HepG2 (cell line): ENCODE measurements around the gene NMNAT3. TPM values are rescaled to one million over a fixed set of nuclear protein-coding genes. Genes with fewer than 3 reads are reported as not detected.

Source experiments
- ASH2L ChIP-seq: fragments of 300-600, 200-600 bp; sonication (generic); IDR thresholded peaks from 2 replicates; pipeline ENCODE4 v1.7.0; 2017; ENCODE audit warnings: low read depth, mild to moderate bottlenecking, moderate library complexity, mixed read lengths, low read length; ENCODE audit not compliant: insufficient read length
- EP300 ChIP-seq, 3 experiments: sonication (generic) in 1 of 3; formaldehyde crosslinking in 1 of 3; IDR thresholded peaks; 2 replicates each; pipeline versions ENCODE4 v1.5.1 to v1.6.1; 2011 to 2020; ENCODE audit warnings: low read depth in 2 of 3, low read length in 2 of 3, borderline replicate concordance in 1 of 3, improper control_type of control experiment in 1 of 3, mild to moderate bottlenecking in 1 of 3, missing genetic modification reagents in 1 of 3, moderate library complexity in 1 of 3
- FOSL2 ChIP-seq: sonication (generic); formaldehyde crosslinking; IDR thresholded peaks from 2 replicates; pipeline ENCODE4 v1.4.0; 2020; ENCODE audit warnings: missing genetic modification reagents
- GATAD2A ChIP-seq: IDR thresholded peaks from 2 replicates; pipeline ENCODE4 v1.6.1; 2016
- IRF2 ChIP-seq: IDR thresholded peaks from 2 replicates; pipeline ENCODE4 v1.6.1; 2018; ENCODE audit warnings: missing genetic modification reagents, missing compliant biosample characterization
- SAP130 ChIP-seq: IDR thresholded peaks from 2 replicates; pipeline ENCODE4 v1.6.1; 2016; ENCODE audit warnings: low read depth
- SRF ChIP-seq: IDR thresholded peaks from 2 replicates; pipeline ENCODE4 v1.6.1; 2011; ENCODE audit warnings: mild to moderate bottlenecking, low read depth, low read length, moderate library complexity
- TBX2 ChIP-seq: sonication (generic); formaldehyde crosslinking; IDR thresholded peaks from 2 replicates; pipeline ENCODE4 v1.5.0; 2020; ENCODE audit warnings: missing genetic modification reagents, mild to moderate bottlenecking, borderline replicate concordance
- TCF7 ChIP-seq: sonication (generic); IDR thresholded peaks from 2 replicates; pipeline ENCODE4 v1.6.1; 2016; ENCODE audit warnings: antibody characterized with exemption, low read depth
- ZNF660 ChIP-seq: sonication (generic); formaldehyde crosslinking; IDR thresholded peaks from 2 replicates; pipeline ENCODE4 v1.5.1; 2020; ENCODE audit warnings: mild to moderate bottlenecking, low read depth, missing genetic modification reagents, borderline replicate concordance
- polyA plus RNA-seq, 8 experiments: library from polyadenylated mRNA; depleted of rRNA in 3 of 8; stranded (reverse) in 7 of 8; unstranded in 1 of 8; fragments of >200 nt; fragmentation: Illumina TruSeq in 4 of 8; extraction: Trizol in 4 of 8; gene quantifications; 2 replicates each; pipeline versions ENCODE4 v1.2.1 to v1.2.3, GENCODE V29; 2011 to 2016; ENCODE audit warnings: low read depth in 4 of 8, missing spikeins in 1 of 8, mixed read lengths in 1 of 8; ENCODE audit not compliant: insufficient read depth in 1 of 8
- total RNA-seq, 5 experiments: library from RNA; depleted of rRNA; stranded (reverse); fragments of >200 nt; fragmentation: Illumina TruSeq; extraction: Trizol; gene quantifications; 2 replicates each; pipeline ENCODE4 v1.2.3, GENCODE V29; 2016; ENCODE audit warnings: low read depth in 1 of 5
- TF ChIP-seq, protein P1 (sequence below): sonication (generic); formaldehyde crosslinking; IDR thresholded peaks from 2 replicates; pipeline ENCODE4 v1.4.0; 2020; ENCODE audit warnings: missing genetic modification reagents
- TF ChIP-seq, protein P2 (sequence below): IDR thresholded peaks from 2 replicates; pipeline ENCODE4 v1.6.1; 2016; ENCODE audit warnings: mild to moderate bottlenecking
- TF ChIP-seq, protein P3 (sequence below): IDR thresholded peaks from 2 replicates; pipeline ENCODE4 v1.4.0; 2020; ENCODE audit warnings: mild to moderate bottlenecking, missing genetic modification reagents
- TF ChIP-seq, protein P4 (sequence below), 2 experiments: fragments of 450-650 bp in 1 of 2; sonication (generic) in 1 of 2; formaldehyde crosslinking; IDR thresholded peaks; 2 replicates each; pipeline versions ENCODE4 v1.5.0 to v1.8.0; 2020 to 2022; ENCODE audit warnings: mild to moderate bottlenecking in 1 of 2, missing genetic modification reagents in 1 of 2
- TF ChIP-seq, protein P5 (sequence below): sonication (generic); formaldehyde crosslinking; IDR thresholded peaks from 2 replicates; pipeline ENCODE4 v1.4.0; 2020; ENCODE audit warnings: missing genetic modification reagents

NMNAT3 gene
- total and polyA plus RNA-seq, 2 of the 13 experiments (the other 11 are each of a cell fraction or from before 2014, with no cell fraction given): 6.1 to 7.0 TPM

DNA sequence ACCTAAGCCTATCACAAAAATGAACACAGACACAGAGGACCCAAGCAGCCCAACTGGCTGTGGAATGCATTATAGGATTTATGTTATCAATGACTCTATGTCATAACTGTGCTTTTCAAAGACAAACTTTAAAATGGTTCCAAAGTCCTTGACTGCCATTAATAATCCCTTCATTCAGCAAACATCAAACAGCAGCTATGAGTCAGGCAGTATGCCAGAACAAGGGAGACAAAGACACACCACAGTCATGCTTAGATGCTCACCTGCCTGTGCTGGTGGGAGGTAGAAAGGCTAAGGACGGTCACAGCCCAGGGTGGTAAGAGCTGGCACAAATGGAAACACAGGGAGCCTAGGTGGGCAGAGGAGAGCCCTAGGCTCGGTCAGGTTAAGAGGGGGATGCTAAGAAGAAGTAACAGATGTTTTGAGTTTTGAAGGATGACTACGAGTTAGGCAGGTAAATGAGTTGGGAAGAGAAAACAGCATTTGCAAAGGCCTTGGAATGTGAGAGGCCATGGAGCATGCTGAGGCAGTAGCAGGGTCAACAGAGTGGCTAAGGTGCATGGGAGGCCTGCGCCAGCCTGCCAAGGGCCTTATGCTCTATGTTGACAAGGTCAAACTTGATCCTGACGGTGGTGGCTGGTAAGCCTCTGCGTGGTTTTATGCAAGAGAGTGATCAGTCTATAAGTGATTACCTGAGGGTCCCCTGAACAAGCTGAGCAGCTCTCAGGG is 23.0 kb downstream of the NMNAT3 start (continued):
- TF ChIP-seq EP300 (IDR thresholded peaks at IDR 0.05; ENCODE audit: low read depth in 2 of 2, low read length in 2 of 2): peak; percentile 51 to 72; a peak in 2 of 4 replicates
- TF ChIP-seq EP300 (CRISPR knock-in tag; IDR thresholded peaks at IDR 0.05; ENCODE audit: borderline replicate concordance): no peak; the same call in 1 of the 2 replicates
- peak; percentile 29; the same call in 1 of the 2 replicates for TF ChIP-seq TBX2 (CRISPR knock-in tag)
- TF ChIP-seq FOSL2: peak; percentile 89
- TF ChIP-seq, protein P1, sequence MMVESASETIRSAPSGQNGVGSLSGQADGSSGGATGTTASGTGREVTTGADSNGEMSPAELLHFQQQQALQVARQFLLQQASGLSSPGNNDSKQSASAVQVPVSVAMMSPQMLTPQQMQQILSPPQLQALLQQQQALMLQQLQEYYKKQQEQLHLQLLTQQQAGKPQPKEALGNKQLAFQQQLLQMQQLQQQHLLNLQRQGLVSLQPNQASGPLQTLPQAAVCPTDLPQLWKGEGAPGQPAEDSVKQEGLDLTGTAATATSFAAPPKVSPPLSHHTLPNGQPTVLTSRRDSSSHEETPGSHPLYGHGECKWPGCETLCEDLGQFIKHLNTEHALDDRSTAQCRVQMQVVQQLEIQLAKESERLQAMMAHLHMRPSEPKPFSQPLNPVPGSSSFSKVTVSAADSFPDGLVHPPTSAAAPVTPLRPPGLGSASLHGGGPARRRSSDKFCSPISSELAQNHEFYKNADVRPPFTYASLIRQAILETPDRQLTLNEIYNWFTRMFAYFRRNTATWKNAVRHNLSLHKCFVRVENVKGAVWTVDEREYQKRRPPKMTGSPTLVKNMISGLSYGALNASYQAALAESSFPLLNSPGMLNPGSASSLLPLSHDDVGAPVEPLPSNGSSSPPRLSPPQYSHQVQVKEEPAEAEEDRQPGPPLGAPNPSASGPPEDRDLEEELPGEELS: peak; percentile 19; the same call in 1 of the 2 replicates
- no peak for TF ChIP-seq ZNF660 (CRISPR knock-in tag)
- TF ChIP-seq, protein P2, sequence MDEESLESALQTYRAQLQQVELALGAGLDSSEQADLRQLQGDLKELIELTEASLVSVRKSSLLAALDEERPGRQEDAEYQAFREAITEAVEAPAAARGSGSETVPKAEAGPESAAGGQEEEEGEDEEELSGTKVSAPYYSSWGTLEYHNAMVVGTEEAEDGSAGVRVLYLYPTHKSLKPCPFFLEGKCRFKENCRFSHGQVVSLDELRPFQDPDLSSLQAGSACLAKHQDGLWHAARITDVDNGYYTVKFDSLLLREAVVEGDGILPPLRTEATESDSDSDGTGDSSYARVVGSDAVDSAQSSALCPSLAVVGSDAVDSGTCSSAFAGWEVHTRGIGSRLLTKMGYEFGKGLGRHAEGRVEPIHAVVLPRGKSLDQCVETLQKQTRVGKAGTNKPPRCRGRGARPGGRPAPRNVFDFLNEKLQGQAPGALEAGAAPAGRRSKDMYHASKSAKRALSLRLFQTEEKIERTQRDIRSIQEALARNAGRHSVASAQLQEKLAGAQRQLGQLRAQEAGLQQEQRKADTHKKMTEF (CRISPR knock-in tag): peak; percentile 65
- TF ChIP-seq IRF2 (CRISPR knock-in tag): peak; percentile 23; the same call in 1 of the 2 replicates
- TF ChIP-seq ASH2L: peak; percentile 84
- TF ChIP-seq SRF: no peak
- TF ChIP-seq, protein P3, sequence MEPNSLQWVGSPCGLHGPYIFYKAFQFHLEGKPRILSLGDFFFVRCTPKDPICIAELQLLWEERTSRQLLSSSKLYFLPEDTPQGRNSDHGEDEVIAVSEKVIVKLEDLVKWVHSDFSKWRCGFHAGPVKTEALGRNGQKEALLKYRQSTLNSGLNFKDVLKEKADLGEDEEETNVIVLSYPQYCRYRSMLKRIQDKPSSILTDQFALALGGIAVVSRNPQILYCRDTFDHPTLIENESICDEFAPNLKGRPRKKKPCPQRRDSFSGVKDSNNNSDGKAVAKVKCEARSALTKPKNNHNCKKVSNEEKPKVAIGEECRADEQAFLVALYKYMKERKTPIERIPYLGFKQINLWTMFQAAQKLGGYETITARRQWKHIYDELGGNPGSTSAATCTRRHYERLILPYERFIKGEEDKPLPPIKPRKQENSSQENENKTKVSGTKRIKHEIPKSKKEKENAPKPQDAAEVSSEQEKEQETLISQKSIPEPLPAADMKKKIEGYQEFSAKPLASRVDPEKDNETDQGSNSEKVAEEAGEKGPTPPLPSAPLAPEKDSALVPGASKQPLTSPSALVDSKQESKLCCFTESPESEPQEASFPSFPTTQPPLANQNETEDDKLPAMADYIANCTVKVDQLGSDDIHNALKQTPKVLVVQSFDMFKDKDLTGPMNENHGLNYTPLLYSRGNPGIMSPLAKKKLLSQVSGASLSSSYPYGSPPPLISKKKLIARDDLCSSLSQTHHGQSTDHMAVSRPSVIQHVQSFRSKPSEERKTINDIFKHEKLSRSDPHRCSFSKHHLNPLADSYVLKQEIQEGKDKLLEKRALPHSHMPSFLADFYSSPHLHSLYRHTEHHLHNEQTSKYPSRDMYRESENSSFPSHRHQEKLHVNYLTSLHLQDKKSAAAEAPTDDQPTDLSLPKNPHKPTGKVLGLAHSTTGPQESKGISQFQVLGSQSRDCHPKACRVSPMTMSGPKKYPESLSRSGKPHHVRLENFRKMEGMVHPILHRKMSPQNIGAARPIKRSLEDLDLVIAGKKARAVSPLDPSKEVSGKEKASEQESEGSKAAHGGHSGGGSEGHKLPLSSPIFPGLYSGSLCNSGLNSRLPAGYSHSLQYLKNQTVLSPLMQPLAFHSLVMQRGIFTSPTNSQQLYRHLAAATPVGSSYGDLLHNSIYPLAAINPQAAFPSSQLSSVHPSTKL (CRISPR knock-in tag): peak; percentile 81
- TF ChIP-seq, protein P4, sequence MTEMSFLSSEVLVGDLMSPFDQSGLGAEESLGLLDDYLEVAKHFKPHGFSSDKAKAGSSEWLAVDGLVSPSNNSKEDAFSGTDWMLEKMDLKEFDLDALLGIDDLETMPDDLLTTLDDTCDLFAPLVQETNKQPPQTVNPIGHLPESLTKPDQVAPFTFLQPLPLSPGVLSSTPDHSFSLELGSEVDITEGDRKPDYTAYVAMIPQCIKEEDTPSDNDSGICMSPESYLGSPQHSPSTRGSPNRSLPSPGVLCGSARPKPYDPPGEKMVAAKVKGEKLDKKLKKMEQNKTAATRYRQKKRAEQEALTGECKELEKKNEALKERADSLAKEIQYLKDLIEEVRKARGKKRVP (CRISPR knock-in tag; IDR thresholded peaks at IDR 0.05): 0 out of 4 replicates have a peak, but pooled peaks of 1 of the 2 experiments have one; percentile 33
- peak; percentile 68 for TF ChIP-seq TCF7
- TF ChIP-seq GATAD2A (CRISPR knock-in tag): peak; percentile 55
- TF ChIP-seq, protein P5, sequence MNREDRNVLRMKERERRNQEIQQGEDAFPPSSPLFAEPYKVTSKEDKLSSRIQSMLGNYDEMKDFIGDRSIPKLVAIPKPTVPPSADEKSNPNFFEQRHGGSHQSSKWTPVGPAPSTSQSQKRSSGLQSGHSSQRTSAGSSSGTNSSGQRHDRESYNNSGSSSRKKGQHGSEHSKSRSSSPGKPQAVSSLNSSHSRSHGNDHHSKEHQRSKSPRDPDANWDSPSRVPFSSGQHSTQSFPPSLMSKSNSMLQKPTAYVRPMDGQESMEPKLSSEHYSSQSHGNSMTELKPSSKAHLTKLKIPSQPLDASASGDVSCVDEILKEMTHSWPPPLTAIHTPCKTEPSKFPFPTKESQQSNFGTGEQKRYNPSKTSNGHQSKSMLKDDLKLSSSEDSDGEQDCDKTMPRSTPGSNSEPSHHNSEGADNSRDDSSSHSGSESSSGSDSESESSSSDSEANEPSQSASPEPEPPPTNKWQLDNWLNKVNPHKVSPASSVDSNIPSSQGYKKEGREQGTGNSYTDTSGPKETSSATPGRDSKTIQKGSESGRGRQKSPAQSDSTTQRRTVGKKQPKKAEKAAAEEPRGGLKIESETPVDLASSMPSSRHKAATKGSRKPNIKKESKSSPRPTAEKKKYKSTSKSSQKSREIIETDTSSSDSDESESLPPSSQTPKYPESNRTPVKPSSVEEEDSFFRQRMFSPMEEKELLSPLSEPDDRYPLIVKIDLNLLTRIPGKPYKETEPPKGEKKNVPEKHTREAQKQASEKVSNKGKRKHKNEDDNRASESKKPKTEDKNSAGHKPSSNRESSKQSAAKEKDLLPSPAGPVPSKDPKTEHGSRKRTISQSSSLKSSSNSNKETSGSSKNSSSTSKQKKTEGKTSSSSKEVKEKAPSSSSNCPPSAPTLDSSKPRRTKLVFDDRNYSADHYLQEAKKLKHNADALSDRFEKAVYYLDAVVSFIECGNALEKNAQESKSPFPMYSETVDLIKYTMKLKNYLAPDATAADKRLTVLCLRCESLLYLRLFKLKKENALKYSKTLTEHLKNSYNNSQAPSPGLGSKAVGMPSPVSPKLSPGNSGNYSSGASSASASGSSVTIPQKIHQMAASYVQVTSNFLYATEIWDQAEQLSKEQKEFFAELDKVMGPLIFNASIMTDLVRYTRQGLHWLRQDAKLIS: no peak
- TF ChIP-seq SAP130 (CRISPR knock-in tag): peak; percentile 62
